Kidney epithelial cell (primary cell): ENCODE measurements around the gene DUSP12. TPM values are rescaled to one million over a fixed set of nuclear protein-coding genes. Genes with fewer than 3 reads are reported as not detected.

Experiments used
- DNase-seq: peaks from one replicate; pipeline ENCODE4 v3.0.0-alpha.2; 2010; ENCODE audit warnings: low read depth
- H3K27me3 ChIP-seq: 2 replicates; pipeline ENCODE4 v1.6.0; 2011; ENCODE audit warnings: low read length; ENCODE audit not compliant: control insufficient read depth, insufficient read depth
- H3K36me3 ChIP-seq: 2 replicates; pipeline ENCODE4 v1.5.1; 2011; ENCODE audit warnings: low read length; ENCODE audit not compliant: control insufficient read depth, insufficient read depth
- H3K4me3 ChIP-seq: 2 replicates; pipeline ENCODE4 v1.5.1; 2011; ENCODE audit warnings: low read depth, mild to moderate bottlenecking, control low read depth, low read length
- CTCF ChIP-seq: IDR thresholded peaks from 2 replicates; pipeline ENCODE4 v1.5.1; 2011; ENCODE audit warnings: mild to moderate bottlenecking, moderate library complexity, low read length, control low read depth, inconsistent platforms; ENCODE audit not compliant: insufficient read depth, poor library complexity, severe bottlenecking
- total RNA-seq: library from RNA; depleted of rRNA; stranded (reverse); fragments of >200 nt; gene quantifications from 2 replicates; pipeline ENCODE4 v1.2.3, GENCODE V29; 2015

The DUSP12 gene
- total RNA-seq, 1 donor from 2014 or later: 48.0 TPM

- no peak for DNase-seq
- TF ChIP-seq CTCF: no peak
- no peaks in the 10 kb centered on the region for H3K36me3 ChIP-seq
These were observed 53.6 kb downstream of the DUSP12 start for GRCh38 chr1:161803181-161803580.

GRCh38 chr1:161805399-161806197 lies 56.0 kb downstream of the DUSP12 start:
- TF ChIP-seq CTCF: no peak
- no peak overlapping the region for H3K4me3 ChIP-seq
- DNase-seq: no peak
- H3K27me3 ChIP-seq: no peaks in the 10 kb centered on the region
- peaks cover 1% of the 10 kb centered on the region for H3K36me3 ChIP-seq

More at GRCh38 chr1:161803181-161803580, 53.6 kb downstream of the DUSP12 start:
- Histone ChIP-seq H3K27me3 (no peaks in the 10 kb centered on the region), H3K4me3 (no peak overlapping the region)

Other genes with a start within 250 kb of the DUSP12 start
- 0.04 and 0.48 TPM in 2 replicates for gene FCGR2A, start 244.3 kb upstream of the DUSP12 start, total RNA-seq
- 0.84 TPM in 1 of 2 replicates, not detected in the other for gene HSPA6, start 225.2 kb upstream of the DUSP12 start, total RNA-seq
- gene FCGR3A, start 200.0 kb upstream of the DUSP12 start, total RNA-seq: 0.79 TPM in 1 of 2 replicates, not detected in the other
- gene FCGR3B, start 118.6 kb upstream of the DUSP12 start, total RNA-seq: not detected in 2 replicates
- not detected in 2 replicates for gene FCGR2B, start 86.6 kb upstream of the DUSP12 start, total RNA-seq
- 0.88 and 2.1 TPM in 2 replicates for gene FCRLA, start 42.6 kb upstream of the DUSP12 start, total RNA-seq
- 1.1 and 2.6 TPM in 2 replicates for gene FCRLB, start 28.2 kb upstream of the DUSP12 start, total RNA-seq
- gene ATF6, start 16.5 kb downstream of the DUSP12 start, total RNA-seq: 38.6 and 41.1 TPM in 2 replicates